Activated naive CD4-positive, alpha-beta T cell treated with anti-CD3 and anti-CD28 coated beads, Interleukin-2, amount 50 U/mL, for 24 hours (primary cell): Measurements from ENCODE around the gene EIF2S2.
"Not testable (repeated sequence)": the region's sequence is repeated elsewhere in the genome, so short reads cannot be mapped to it uniquely, and the experiment has no call there.

Experiments used
- H3K27ac Mint-ChIP-seq: one replicate; pipeline ENCODE4 v1.8.0; 2021; ENCODE audit warnings: mild to moderate bottlenecking, mixed read lengths
- H3K27me3 Mint-ChIP-seq: one replicate; pipeline ENCODE4 v1.8.0; 2021; ENCODE audit warnings: mixed read lengths
- H3K36me3 Mint-ChIP-seq: one replicate; pipeline ENCODE4 v1.8.0; 2021; ENCODE audit warnings: mixed read lengths
- H3K4me1 Mint-ChIP-seq: one replicate; pipeline ENCODE4 v1.8.0; 2021; ENCODE audit warnings: mixed read lengths
- H3K4me3 Mint-ChIP-seq: one replicate; pipeline ENCODE4 v1.8.0; 2021; ENCODE audit warnings: mild to moderate bottlenecking, mixed read lengths
- H3K9me3 Mint-ChIP-seq: one replicate; pipeline ENCODE4 v1.8.0; 2021; ENCODE audit warnings: mixed read lengths

The EIF2S2 gene, protein sequence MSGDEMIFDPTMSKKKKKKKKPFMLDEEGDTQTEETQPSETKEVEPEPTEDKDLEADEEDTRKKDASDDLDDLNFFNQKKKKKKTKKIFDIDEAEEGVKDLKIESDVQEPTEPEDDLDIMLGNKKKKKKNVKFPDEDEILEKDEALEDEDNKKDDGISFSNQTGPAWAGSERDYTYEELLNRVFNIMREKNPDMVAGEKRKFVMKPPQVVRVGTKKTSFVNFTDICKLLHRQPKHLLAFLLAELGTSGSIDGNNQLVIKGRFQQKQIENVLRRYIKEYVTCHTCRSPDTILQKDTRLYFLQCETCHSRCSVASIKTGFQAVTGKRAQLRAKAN

DNA sequence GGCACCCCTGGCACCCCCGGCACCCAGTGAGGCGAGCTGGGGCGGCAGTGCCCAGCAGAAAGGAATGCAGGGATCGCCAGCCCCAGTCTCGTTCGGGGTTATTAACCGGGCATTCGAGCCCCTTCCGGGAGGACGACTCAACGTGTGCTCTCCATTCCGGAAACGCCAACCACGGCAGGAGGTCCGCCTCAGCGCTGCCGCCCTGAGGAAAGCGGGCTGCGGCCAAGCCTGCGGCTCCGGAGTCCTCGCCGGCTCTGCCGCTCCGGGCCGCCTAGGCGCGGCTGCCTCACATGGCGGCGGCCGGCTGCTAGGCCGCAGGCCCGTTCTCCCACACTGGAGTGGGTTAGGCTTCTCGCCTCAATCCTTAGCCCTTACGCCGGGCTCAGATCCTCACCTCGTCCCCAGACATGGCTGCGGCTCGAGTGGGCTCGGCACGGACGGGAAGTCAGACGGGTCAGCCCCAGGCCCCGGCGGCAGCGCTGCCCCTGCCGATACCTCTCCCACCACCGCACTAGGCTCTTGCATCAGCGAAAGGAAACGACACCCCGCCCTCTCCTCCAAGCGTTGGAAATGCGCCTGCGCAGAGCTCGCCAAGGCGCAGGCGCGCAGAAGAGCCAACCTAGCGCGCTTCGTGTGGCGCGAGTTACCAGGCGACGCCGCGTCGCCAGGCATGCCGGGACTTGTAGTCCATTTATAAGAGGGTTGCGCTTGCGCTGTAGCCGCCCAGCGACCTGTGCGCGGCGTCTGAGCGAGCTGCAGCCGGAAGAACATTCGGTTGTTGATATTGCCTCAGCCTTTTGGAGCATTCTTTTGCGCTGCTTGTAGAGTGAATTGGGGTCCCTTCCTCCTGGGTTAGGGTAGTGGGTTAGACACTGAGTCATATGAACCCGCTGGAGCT is at the start of gene EIF2S2:
EIF2S2 (minus strand) TSS at position 542 of the 898 bp plus-strand sequence; CDS start at position 409, 133 bp downstream.
- H3K4me1 Mint-ChIP-seq: peaks cover 46% of the 10 kb centered on the region

DNA sequence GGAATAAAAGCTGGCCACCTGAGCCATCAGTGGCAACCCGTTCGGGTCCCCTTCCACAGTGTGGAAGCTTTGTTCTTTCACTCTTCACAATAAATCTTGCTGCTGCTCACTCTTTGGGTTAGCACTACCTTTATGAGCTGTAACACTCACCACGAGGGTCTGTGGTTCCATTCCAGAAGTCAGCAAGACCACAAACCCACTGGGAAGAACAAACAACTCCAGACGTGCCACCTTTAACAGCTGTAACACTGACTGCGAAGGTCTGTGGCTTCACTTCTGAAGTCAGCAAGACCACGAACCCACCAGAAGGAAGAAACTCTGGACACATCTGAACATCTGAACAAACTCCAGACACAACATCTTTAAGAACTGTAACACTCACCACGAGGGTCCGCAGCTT is 45.7 kb upstream of the EIF2S2 start:
- not testable (repeated sequence) for H3K4me1 Mint-ChIP-seq, H3K9me3 Mint-ChIP-seq

More for the DNA sequence above, at the start of gene EIF2S2:
- peaks cover 33% of the 10 kb centered on the region for H3K36me3 Mint-ChIP-seq
- peak within 1 kb of the TSS; percentile 100 for H3K27ac Mint-ChIP-seq
- peak within 1 kb of the TSS; percentile 97 for H3K4me3 Mint-ChIP-seq
- H3K9me3 Mint-ChIP-seq: no peaks in the 10 kb centered on the region
- H3K27me3 Mint-ChIP-seq: no peaks in the 10 kb centered on the region

DNA sequence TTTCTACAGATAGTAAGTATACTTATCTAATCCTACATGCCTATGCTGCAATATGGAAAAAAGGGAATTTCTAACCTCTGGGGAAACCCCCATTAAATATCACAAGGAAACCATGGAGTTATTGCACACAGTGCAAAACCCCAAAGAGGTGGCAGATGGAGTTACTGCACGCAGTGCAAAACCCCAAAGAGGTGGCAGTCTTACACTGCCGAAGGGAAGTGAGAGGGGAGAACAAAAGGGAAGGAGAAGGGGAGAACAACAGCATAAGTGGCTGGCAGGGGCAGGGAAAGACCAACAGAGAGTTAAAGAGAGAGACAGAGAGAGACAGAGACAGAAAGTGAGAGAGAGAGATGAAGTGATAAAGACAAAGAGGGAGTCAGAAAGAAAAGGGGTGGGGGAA is 43.8 kb upstream of the EIF2S2 start:
- Mint-ChIP-seq H3K27me3 (peaks cover 1% of the 10 kb centered on the region), H3K4me1 (no peaks in the 10 kb centered on the region), H3K36me3 (no peaks in the 10 kb centered on the region), H3K4me3 (no peak overlapping the region), H3K27ac (no peak overlapping the region), H3K9me3 (no peaks in the 10 kb centered on the region)

More for the DNA sequence above, 45.7 kb upstream of the EIF2S2 start:
- H3K27me3 Mint-ChIP-seq, H3K36me3 Mint-ChIP-seq, H3K4me3 Mint-ChIP-seq, H3K27ac Mint-ChIP-seq: not testable (repeated sequence)

DNA sequence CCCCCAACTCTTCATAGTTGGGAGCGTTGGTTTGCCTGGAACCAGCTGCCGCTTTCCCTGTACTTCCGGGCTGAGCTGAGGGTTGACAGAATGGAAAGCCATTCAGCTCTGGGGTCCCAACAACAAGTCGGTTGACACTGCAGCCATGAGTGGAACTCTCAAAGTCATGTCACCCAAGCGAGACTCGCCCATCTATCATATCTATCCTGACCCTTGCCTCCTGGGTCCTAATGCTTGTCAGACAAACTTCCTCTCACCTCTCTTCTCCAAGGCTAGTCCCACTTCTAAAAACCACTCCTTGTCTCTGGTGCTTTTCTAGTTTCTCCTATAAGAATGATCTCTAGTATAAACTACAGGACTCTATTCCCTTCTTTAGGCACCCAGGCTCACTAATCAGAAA is 41.1 kb upstream of the EIF2S2 start:
- H3K4me3 Mint-ChIP-seq, H3K4me1 Mint-ChIP-seq, H3K9me3 Mint-ChIP-seq, H3K27ac Mint-ChIP-seq, H3K27me3 Mint-ChIP-seq, H3K36me3 Mint-ChIP-seq: not testable (repeated sequence)

DNA sequence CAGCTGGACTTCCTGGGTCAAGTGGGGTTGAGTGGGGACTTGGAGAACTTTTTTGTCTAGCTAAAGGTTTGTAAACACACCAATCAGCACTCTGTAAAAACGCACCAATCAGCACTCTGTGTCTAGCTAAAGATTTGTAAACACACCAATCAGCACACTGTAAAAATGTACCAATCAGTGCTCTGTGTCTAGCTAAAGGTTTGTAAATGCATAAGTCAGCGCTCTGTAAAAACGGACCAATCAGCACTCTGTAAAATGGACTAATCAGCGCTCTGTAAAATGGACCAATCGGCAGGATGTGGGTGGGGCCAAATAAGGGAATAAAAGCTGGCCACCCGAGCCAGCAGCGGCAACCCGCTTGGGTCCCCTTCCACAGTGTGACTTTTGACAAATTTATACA is 40.0 kb upstream of the EIF2S2 start:
- H3K27me3 Mint-ChIP-seq, H3K4me1 Mint-ChIP-seq, H3K36me3 Mint-ChIP-seq, H3K27ac Mint-ChIP-seq, H3K4me3 Mint-ChIP-seq, H3K9me3 Mint-ChIP-seq: not testable (repeated sequence)

DNA sequence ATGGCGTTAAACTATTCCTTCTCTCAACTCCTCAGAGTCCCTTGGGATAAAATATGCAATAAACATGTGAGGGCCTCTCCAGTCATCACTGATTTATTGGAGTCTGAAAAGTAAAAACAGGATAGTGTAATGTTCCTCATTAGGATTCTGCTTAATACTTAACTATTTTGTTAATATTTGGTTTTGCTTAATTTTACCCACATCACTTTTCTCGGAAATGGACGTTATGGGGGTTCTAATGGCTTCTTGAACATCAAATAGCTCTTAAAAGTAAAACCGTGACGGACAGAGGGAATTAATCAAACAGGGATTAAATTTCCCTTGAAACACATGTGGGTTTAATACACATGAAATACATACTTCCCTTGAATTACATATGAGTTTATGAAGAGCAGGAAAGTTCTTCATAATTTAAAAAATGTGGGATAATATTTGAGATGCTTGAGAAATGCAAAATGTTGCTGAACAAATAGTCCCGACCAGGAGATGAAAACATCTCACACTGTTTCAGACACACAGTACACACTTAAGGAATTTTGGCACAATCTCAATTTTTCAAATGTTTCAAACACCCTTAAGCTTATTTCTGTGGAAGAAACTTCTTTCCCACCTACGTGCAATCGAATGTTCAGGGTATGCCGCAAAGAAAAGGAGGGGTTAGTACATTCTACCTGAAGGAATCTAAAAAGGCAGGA is 38.4 kb upstream of the EIF2S2 start:
- no peak overlapping the region for H3K27ac Mint-ChIP-seq
- H3K4me1 Mint-ChIP-seq: no peaks in the 10 kb centered on the region
- no peaks in the 10 kb centered on the region for H3K36me3 Mint-ChIP-seq
- no peaks in the 10 kb centered on the region for H3K9me3 Mint-ChIP-seq
- no peak overlapping the region for H3K4me3 Mint-ChIP-seq
- H3K27me3 Mint-ChIP-seq: peaks cover 1% of the 10 kb centered on the region

DNA sequence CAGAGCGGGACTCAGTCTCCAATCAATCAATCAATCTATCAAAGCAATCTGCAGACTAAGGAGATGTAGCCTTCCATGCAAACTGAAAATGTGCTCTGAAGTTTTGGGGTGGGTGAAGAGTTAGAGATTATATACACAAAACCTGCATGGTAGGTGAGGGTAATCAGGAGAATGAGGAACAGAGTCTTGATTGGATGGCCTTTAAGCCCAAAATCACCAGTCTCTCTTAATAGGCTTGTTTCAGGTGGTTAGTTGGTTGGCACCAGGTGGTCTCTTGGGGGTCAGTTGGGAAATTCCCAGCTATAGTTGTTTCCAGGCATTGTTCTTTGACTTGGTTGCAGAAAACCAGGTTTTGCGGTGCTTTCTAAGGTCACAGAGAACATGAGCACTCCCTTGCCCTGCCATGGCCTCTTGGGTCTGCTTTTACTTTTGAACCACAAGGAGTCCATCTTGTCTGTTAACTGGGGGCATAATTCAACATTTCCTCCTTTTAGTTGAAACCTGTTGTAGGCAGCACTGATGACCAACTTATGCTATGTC is 33.3 kb upstream of the EIF2S2 start:
- H3K4me3 Mint-ChIP-seq: no peak overlapping the region
- no peaks in the 10 kb centered on the region for H3K36me3 Mint-ChIP-seq
- no peaks in the 10 kb centered on the region for H3K4me1 Mint-ChIP-seq
- H3K27me3 Mint-ChIP-seq: peaks cover 3% of the 10 kb centered on the region
- no peak overlapping the region for H3K27ac Mint-ChIP-seq
- no peaks in the 10 kb centered on the region for H3K9me3 Mint-ChIP-seq

DNA sequence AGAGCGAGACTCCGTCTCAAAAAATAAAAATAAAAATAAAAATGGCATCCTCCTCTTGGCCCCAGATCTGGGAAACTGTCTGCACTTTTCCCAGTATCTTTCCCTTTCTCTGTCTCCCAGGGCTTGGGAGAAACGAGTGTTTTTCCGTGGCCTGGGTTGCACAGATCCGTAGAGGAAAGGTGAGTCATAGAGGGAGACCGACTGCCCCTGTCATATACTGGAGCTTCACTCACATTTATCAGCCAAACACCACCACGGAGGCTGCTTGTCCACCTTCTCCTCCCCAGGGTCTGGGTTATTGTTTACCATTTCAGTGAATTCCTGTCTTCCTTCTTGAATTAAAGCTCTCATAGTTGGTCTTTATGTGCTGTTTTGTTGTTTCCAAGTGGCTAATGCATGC is 31.9 kb upstream of the EIF2S2 start:
- H3K9me3 Mint-ChIP-seq: no peaks in the 10 kb centered on the region
- peaks cover 5% of the 10 kb centered on the region for H3K27me3 Mint-ChIP-seq
- no peaks in the 10 kb centered on the region for H3K4me1 Mint-ChIP-seq
- no peak overlapping the region for H3K27ac Mint-ChIP-seq
- no peak overlapping the region for H3K4me3 Mint-ChIP-seq
- H3K36me3 Mint-ChIP-seq: no peaks in the 10 kb centered on the region

DNA sequence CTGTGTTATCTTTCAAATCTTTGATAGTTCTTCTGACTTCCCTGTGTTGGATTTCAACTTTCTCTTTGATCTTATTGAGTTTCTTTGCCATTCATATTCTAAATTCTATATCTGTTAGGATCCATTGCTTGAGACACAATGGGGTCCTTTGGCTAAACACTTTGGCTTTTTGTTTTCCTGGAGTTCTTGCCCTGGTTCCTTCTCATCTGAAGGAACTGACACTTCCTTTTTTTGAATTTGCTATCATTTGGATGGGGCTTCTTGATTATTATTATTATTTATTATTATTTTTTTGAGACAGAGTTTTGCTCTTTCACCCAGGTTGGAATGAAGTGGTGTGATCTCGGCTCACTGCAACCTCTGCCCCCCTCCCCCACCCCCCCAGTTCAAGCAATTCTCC is 30.1 kb upstream of the EIF2S2 start:
- Mint-ChIP-seq H3K27ac (no peak overlapping the region), H3K4me3 (no peak overlapping the region), H3K27me3 (peaks cover 5% of the 10 kb centered on the region), H3K9me3 (no peaks in the 10 kb centered on the region), H3K4me1 (no peaks in the 10 kb centered on the region), H3K36me3 (no peaks in the 10 kb centered on the region)

DNA sequence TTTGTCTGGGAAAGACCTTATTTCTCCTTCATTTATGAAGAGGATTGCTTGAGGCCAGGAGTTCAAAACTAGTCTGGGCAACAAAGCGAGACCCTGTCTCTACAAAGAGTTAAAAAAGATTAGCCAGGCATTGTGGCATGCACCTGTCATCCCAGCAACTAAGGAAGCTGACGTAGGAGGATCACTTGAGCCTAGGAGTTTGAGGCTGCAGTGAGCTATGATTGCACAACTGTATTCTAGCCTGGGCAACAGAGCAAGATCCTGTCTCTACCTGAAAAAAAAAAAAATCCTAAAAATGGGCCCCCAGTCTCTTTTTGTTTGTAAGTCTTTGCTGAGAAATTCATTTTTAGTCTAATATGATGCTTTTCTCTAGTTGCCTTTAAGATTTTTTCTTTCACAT is 29.2 kb upstream of the EIF2S2 start:
- Mint-ChIP-seq H3K4me1 (no peaks in the 10 kb centered on the region), H3K4me3 (no peak overlapping the region), H3K9me3 (no peaks in the 10 kb centered on the region), H3K27ac (no peak overlapping the region), H3K27me3 (peaks cover 5% of the 10 kb centered on the region), H3K36me3 (no peaks in the 10 kb centered on the region)

DNA sequence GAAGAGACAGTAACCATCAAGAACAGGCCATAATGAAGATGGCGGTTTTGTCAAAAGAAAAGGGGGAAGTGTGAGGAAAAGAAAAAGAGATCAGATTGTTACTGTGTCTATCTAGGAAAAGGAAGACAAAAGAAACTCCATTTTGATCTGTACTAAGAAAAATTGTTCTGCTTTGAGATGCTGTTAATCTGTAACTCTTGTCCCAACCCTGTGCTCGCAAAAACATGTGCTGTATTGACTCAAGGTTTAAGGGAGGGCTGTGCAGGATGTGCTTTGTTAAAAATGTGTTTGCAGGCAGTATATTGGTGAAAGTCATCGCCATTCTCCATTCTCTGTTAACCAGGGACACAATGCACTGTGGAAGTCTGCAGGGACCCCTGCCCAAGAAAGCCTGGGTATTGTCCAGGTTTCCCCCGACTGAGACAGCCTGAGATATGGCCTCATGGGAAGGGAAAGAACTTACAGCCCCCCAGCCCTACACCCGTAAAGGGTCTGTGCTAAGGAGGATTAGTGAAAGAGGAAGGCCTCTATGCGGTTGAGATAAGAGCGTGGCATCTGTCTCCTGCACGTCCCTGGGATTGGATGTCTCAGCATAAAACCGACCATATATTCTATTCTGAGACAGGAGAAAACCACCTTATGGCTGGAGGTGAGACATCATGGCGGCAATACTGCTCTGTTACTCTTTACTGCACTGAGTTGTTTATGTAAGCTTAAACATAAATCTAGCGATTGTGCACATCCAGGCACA is 23.7 kb upstream of the EIF2S2 start:
- not testable (repeated sequence) for H3K9me3 Mint-ChIP-seq, H3K27me3 Mint-ChIP-seq, H3K4me1 Mint-ChIP-seq, H3K27ac Mint-ChIP-seq, H3K4me3 Mint-ChIP-seq, H3K36me3 Mint-ChIP-seq

DNA sequence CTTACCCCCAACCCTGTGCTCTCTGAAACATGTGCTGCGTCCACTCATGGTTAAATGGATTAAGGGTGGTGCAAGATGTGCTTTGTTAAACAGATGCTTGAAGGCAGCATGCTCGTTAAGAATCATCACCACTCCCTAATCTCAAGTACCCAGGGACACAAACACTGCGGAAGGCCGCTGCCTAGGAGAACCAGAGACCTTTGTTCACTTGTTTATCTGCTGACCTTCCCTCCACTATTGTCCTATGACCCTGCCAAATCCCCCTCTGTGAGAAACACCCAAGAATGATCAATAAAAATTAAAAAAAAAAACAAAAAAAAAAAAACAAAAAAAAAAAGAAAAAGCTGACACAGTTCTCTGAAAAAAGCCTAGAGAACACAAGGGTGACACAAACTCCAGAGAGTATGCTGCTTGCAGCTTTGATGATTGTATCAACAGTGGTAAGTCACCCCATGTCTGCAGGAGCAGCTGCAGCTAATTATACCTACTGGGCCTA is 21.4 kb upstream of the EIF2S2 start:
- not testable (repeated sequence) for H3K36me3 Mint-ChIP-seq, H3K4me3 Mint-ChIP-seq, H3K27me3 Mint-ChIP-seq, H3K9me3 Mint-ChIP-seq, H3K4me1 Mint-ChIP-seq, H3K27ac Mint-ChIP-seq

DNA sequence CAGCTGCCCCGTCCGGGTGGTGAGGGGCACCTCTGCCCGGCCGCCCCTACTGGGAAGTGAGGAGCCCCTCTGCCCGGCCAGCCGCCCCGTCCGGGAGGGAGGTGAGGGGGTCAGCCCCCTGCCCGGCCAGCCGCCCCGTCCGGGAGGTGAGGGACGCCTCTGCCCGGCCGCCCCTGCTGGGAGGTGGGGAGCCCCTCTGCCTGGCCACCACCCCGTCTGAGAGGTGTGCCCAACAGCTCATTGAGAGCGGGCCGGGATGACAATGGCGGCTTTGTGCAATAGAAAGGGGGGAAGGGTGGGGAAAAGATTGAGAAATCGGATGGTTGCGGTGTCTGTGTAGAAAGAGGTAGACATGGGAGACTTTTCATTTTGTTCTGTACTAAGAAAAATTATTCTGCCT is 20.9 kb upstream of the EIF2S2 start:
- not testable (repeated sequence) for H3K27ac Mint-ChIP-seq, H3K36me3 Mint-ChIP-seq, H3K4me3 Mint-ChIP-seq, H3K4me1 Mint-ChIP-seq, H3K9me3 Mint-ChIP-seq, H3K27me3 Mint-ChIP-seq

DNA sequence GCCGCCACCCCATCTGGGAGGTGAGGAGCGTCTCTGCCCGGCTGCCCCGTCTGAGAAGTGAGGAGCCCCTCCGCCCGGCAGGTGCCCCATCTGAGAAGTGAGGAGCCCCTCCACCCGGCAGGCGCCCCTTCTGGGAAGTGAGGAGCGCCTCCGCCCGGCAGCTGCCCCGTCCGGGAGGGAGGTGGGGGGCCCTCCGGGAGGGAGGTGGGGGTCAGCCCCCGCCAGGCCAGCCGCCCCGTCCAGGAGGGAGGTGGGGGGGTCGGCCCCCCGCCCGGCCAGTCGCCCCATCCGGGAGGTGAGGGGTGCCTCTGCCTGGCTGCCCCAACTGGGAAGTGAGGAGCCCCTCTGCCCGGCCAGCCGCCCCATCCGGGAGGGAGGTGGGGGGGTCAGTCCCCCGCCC is 20.4 kb upstream of the EIF2S2 start:
- not testable (repeated sequence) for H3K27ac Mint-ChIP-seq, H3K9me3 Mint-ChIP-seq, H3K27me3 Mint-ChIP-seq, H3K4me1 Mint-ChIP-seq, H3K4me3 Mint-ChIP-seq, H3K36me3 Mint-ChIP-seq

DNA sequence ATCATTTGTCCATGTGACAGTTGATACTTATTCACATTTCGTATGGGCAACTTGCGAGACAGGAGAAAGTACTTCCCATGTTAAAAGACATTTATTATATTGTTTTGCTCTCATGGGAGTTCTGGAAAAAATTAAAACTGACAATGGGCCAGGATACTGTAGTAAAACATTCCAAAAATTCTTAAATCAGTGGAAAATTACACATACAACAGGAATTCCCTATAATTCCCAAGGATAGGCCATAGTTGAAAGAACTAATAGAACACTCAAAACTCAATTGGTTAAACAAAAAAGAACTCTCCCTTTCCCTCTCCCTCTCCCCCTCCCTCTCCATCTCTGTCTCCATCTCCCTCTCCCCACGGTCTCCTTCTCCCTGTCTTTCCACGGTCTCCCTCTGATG is 19.4 kb upstream of the EIF2S2 start:
- Mint-ChIP-seq H3K4me1 (peaks cover 4% of the 10 kb centered on the region), H3K9me3 (no peaks in the 10 kb centered on the region), H3K4me3 (no peak overlapping the region), H3K27me3 (no peaks in the 10 kb centered on the region), H3K27ac (no peak overlapping the region), H3K36me3 (no peaks in the 10 kb centered on the region)
